WERI-Rb-1 (cell line): Measurements from ENCODE around the gene ANXA2R.
"Not testable (repeated sequence)": the region's sequence is repeated elsewhere in the genome, so short reads cannot be mapped to it uniquely, and the experiment has no call there.

Experiments
- DNase-seq: peaks from one replicate; pipeline ENCODE4 v3.0.0-alpha.2; 2020
- H3K27ac ChIP-seq: fragments of 250-450 bp; sonication (Bioruptor Pico); 2 replicates; pipeline ENCODE4 v1.5.1; 2020; ENCODE audit warnings: mild to moderate bottlenecking, moderate library complexity
- H3K27me3 ChIP-seq: fragments of 250-450 bp; sonication (Bioruptor Pico); 2 replicates; pipeline ENCODE4 v1.5.1; 2021; ENCODE audit warnings: mild to moderate bottlenecking, low read depth, moderate library complexity; ENCODE audit not compliant: insufficient read depth, severe bottlenecking
- H3K36me3 ChIP-seq: fragments of 250-450 bp; sonication (Bioruptor Pico); 2 replicates; pipeline ENCODE4 v1.5.1; 2020; ENCODE audit warnings: mild to moderate bottlenecking, moderate library complexity
- H3K4me3 ChIP-seq: 2 replicates; pipeline ENCODE4 v1.5.1; 2011; ENCODE audit warnings: low read depth, mild to moderate bottlenecking, control low read depth, low read length
- H3K9me3 ChIP-seq: fragments of 250-450 bp; sonication (Bioruptor Pico); 2 replicates; pipeline ENCODE4 v1.5.1; 2021; ENCODE audit warnings: mild to moderate bottlenecking, moderate library complexity; ENCODE audit not compliant: severe bottlenecking
- TF ChIP-seq, protein P1 (sequence below): IDR thresholded peaks from 2 replicates; pipeline ENCODE4 v1.5.1; 2011; ENCODE audit warnings: low read depth, mild to moderate bottlenecking, control low read depth, inconsistent platforms, low read length

ANXA2R gene

DNA sequence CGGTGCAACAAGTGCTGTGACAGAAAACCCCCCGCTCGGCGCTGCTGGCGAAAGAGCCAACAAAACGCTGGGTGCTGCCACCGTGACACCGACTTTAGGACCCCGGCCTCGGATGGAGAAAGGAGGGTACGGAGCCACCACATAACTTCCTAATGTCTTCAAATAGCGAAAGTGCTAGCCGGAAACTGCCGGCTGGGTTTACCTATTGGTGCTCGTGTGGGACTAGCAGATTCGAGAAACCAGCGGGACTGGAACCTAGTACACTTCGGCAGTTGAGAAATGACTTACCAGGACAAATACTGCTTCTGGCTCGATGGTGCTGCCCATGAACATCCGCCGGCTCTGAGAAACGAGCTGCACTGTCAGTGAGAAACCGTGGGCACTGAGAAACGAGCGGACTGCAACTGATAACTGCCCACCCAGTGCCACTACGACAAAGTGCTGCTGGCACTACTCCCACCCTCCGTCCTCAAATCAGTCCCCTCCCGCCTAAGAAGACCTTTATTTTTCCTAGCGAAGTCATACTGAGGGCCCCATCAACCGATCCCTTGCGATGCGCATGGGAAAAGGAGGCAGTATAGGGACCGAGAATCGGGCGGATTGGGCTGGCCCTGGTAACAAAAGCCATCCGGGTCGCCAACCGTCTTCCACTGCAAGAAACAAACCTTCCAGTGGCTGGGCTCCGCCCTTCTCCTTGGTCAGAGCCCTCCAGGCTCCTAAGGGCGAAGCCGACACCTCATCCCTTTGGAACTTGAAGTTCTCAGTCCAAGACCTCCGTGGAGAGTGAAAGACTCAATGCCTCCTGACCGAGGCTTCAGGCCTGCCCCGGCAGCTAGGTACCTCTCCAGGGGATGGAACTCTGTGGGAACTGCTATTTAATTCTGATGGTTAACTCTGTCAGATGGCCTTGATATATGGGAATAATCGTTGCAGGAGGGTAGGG is 27.0 kb upstream of the ANXA2R start:
- TF ChIP-seq, protein P1, sequence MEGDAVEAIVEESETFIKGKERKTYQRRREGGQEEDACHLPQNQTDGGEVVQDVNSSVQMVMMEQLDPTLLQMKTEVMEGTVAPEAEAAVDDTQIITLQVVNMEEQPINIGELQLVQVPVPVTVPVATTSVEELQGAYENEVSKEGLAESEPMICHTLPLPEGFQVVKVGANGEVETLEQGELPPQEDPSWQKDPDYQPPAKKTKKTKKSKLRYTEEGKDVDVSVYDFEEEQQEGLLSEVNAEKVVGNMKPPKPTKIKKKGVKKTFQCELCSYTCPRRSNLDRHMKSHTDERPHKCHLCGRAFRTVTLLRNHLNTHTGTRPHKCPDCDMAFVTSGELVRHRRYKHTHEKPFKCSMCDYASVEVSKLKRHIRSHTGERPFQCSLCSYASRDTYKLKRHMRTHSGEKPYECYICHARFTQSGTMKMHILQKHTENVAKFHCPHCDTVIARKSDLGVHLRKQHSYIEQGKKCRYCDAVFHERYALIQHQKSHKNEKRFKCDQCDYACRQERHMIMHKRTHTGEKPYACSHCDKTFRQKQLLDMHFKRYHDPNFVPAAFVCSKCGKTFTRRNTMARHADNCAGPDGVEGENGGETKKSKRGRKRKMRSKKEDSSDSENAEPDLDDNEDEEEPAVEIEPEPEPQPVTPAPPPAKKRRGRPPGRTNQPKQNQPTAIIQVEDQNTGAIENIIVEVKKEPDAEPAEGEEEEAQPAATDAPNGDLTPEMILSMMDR, result no peak
- Histone ChIP-seq H3K27me3 (peaks cover 9% of the 10 kb centered on the region), H3K27ac (peak overlapping the region; percentile 54), H3K4me3 (peak overlapping the region; percentile 82), H3K36me3 (peaks cover 3% of the 10 kb centered on the region; the same call in 1 of the 2 replicates), H3K9me3 (peaks cover 5% of the 10 kb centered on the region)
- DNase-seq, result peak; percentile 76

DNA sequence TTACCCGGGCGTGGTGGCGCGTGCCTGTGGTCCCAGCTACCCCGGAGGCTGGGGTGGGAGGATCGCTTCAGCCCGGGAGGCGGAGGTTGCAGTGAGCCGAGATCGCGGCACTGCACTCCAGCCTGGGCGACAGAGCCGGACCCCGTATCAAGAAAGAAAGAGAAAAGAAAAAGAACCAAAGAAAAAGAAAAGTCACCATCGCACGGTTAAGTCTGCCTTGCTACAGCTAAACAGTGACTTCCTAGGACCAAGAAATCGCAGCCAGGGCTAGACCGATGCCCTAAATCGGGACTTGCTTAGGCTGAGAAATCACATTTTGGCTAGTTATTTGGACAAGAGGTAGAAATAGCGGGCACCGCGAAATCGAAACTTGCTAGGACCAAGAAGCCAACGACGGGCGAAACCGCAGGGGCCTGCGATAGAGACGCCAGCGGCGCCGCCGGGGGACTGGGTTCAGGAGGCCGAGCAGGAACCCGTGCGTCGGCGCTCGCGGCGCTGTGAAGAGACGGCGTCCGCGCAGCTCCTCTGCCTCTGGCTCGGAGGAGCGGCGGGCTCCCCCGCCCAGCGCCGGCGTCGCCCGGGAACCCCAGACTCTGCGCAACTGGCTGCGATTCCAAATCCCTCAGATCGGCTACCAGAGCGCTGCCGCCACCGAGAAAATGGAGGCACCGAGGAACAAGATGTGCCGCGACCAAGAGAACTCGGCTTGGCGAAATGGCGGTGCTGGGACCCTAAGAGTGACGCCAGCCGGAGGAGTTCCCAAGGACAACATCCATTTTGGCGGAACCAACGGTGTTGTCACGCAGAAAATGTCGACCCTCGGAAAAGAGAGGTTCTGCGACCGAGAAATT is 26.1 kb upstream of the ANXA2R start:
- Histone ChIP-seq H3K4me3 (peak overlapping the region; percentile 82), H3K9me3 (peaks cover 5% of the 10 kb centered on the region), H3K27me3 (peaks cover 9% of the 10 kb centered on the region), H3K27ac (peak overlapping the region; percentile 54), H3K36me3 (peaks cover 3% of the 10 kb centered on the region; the same call in 1 of the 2 replicates)
- TF ChIP-seq, protein P1, result no peak
- DNase-seq, result peak; percentile 57

DNA sequence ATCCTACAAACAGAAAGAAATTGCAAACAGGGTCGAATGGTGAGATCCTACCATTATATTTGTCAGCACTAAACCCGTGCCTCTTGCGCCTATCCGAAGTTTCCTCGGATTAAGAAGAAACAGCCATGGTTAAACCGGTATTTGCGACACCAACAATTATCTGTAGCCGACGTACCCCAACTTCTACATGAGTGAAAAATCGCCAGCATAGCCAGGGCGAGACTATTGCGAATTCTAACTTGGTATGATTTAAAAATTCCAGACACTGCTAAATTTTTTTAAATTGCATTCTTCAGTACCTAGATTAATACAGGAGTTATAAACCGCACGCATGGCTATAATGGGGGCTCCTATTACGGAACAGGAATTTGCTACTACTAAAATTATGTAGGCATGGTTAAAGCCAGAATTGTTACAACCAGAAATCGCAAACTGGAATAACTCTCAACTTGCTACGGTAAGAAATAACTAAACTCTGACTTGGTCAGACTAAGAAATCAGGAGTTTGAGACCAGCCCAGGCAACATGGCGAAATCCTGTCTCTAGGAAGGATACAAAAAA is 25.3 kb upstream of the ANXA2R start:
- Histone ChIP-seq H3K4me3 (peak overlapping the region; percentile 82), H3K9me3 (peaks cover 5% of the 10 kb centered on the region), H3K36me3 (peaks cover 3% of the 10 kb centered on the region; the same call in 1 of the 2 replicates), H3K27ac (no peak overlapping the region), H3K27me3 (peaks cover 14% of the 10 kb centered on the region)
- no peak for DNase-seq
- TF ChIP-seq, protein P1, result no peak

DNA sequence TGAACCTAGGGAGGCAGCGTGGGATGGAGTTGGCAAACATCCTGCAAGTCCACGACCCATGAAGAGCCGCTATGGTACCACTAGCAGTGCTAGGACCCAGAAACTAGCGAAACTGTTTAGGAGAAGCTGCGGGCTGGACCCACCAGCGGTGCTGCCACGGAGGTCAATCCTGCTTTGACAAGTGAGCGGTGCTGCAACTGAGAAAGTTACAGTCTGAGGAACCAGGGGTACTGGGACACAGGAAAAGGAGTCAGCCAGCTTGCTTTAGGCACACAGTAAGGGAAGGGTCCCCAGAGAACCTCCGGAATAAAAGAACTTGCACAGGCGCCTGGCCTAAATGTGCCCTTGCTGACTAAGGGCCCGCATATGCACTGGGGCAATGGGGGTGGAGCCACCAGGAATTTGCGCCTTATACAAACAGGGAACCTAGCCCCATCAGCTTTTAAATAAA is 23.6 kb upstream of the ANXA2R start:
- TF ChIP-seq, protein P1, result no peak

DNA sequence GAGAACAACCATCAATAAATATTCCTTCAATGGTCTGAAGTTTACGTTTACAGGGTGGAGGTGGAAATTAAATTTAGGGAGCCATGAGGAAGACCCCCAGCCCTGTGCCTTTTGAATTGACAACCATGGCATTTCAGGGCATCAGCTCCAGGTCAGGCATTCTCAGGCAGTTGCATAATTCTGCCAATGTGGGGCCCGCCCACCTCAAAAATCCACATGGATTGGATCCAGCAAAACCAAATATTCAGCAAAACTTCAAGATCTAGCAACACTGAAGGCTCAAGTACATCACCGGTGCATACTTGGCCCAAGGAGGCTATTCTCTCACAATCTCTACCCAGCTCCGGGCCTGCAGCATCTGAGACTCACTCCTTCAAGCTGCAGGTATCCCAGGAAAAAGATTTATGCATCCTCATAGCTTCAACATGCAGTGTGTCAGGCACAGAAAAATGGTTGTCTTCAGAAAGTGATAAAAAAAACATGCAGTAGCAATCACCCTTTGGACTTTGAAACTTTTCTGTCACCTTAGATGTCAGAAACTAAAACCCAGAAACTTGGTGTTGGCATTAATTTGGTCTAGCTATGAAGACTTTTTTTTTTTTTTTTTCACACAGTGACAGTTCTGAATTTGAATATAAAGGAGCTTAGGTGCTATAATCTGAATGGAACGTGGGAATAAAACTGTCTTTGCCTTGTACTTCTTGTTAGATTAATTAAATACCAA is 21.4 kb upstream of the ANXA2R start:
- no peak for DNase-seq
- peaks cover 2% of the 10 kb centered on the region; the same call in 1 of the 2 replicates for H3K36me3 ChIP-seq
- peaks cover 3% of the 10 kb centered on the region for H3K9me3 ChIP-seq
- H3K27ac ChIP-seq, result no peak overlapping the region
- H3K27me3 ChIP-seq, result peaks cover 27% of the 10 kb centered on the region
- no peak overlapping the region for H3K4me3 ChIP-seq
- TF ChIP-seq, protein P1, result no peak

More for the DNA sequence above, 23.6 kb upstream of the ANXA2R start:
- H3K9me3 ChIP-seq, result peaks cover 8% of the 10 kb centered on the region
- DNase-seq, result no peak
- H3K27ac ChIP-seq, result no peak overlapping the region
- peaks cover 18% of the 10 kb centered on the region for H3K27me3 ChIP-seq
- H3K4me3 ChIP-seq, result no peak overlapping the region
- H3K36me3 ChIP-seq, result peaks cover 3% of the 10 kb centered on the region; the same call in 1 of the 2 replicates

DNA sequence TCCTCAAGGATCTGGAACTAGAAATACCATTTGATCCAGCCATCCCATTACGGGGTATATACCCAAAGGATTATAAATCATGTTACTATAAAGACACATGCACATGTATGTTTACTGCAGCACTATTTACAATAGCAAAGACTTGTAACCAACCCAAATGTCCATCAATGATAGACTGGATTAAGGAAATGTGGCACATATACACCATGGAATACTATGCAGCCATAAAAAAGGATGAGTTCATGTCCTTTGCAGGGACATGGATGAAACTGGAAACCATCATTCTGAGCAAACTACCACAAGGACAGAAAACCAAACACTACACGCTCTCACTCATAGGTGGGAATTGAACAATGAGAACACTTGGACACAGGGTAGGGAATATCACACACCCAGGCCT is 19.9 kb upstream of the ANXA2R start:
- H3K27ac ChIP-seq, H3K4me3 ChIP-seq, H3K9me3 ChIP-seq, DNase-seq, H3K36me3 ChIP-seq: not testable (repeated sequence)
- peaks cover 19% of the 10 kb centered on the region for H3K27me3 ChIP-seq

DNA sequence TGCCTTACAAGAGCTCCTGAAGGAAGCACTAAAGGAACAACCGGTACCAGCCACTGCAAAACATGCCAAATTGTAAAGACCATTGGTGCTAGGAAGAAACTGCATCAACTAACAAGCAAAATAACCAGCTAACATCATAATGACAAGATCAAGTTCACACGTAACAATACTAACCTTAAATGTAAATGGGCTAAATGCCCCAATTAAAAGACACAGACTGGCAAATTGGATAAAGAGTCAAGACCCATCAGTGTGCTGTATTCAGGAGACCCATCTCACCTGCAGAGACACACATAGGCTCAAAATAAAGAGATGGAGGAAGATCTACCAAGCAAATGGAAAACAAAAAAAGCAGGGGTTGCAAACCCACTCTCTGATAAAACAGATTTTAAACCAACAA is 15.0 kb upstream of the ANXA2R start:
- not testable (repeated sequence) for H3K27ac ChIP-seq, DNase-seq, H3K36me3 ChIP-seq, H3K4me3 ChIP-seq, H3K9me3 ChIP-seq
- H3K27me3 ChIP-seq, result peaks cover 56% of the 10 kb centered on the region
